ENCODE results near the gene CNTN6. TPM values are rescaled to one million over a fixed set of nuclear protein-coding genes. Genes with fewer than 3 reads are reported as not detected.

The CNTN6 gene
- total and polyA plus RNA-seq, 2 experiments from 2014 or later = not detected

GRCh38 chr3:1288805-1289494 lies 196.1 kb downstream of the CNTN6 start (continued):
- no peak for TF ChIP-seq ZNF331 (CRISPR knock-in tag; IDR thresholded peaks at IDR 0.05; ENCODE audit: low read depth)

- Histone ChIP-seq H2AFZ (no peak overlapping the region), H3K9me2 (ENCODE audit: insufficient read depth) (peaks cover 8% of the 10 kb centered on the region; the same call in 1 of the 2 replicates), H3K4me3 (no peak overlapping the region), H3K36me3 (ENCODE audit: insufficient read depth) (no peaks in the 10 kb centered on the region), H3K4me2 (peak overlapping the region; percentile 50), H3K27ac (ENCODE audit: low read depth) (peak overlapping the region; percentile 55), H3K27me3 (ENCODE audit: insufficient read depth) (no peaks in the 10 kb centered on the region), H4K20me1 (replicated peaks; ENCODE audit: insufficient read depth) (no peaks in the 10 kb centered on the region), H3K4me1 (ENCODE audit: insufficient read depth) (peaks cover 41% of the 10 kb centered on the region), H3F3A (replicated peaks; ENCODE audit: low read depth) (no peaks in the 10 kb centered on the region), H3K79me2 (replicated peaks; ENCODE audit: insufficient read depth) (no peaks in the 10 kb centered on the region)
- TF ChIP-seq NANOG (IDR thresholded peaks at IDR 0.05; ENCODE audit: borderline replicate concordance) = peak; percentile 34; the same call in 1 of the 2 replicates
- TF ChIP-seq EZH2phosphoT487 (IDR thresholded peaks at IDR 0.05; ENCODE audit: unreplicated experiment) = no peak
- peaks cover 4% of the 10 kb centered on the region for H3K27me3 Mint-ChIP-seq (ENCODE audit: insufficient read depth, low read depth, poor library complexity)
- no peak for DNase-seq (ENCODE audit: low spot score)
- peaks cover 27% of the 10 kb centered on the region for H3K36me3 Mint-ChIP-seq (ENCODE audit: low read depth)
- no peak overlapping the region for H3K4me3 Mint-ChIP-seq
- ATAC-seq = no peak
- no peaks in the 10 kb centered on the region for H3K4me1 Mint-ChIP-seq
- no peak overlapping the region for H3K27ac Mint-ChIP-seq
- H3K9me3 Mint-ChIP-seq = peaks cover 95% of the 10 kb centered on the region
Observed at GRCh38 chr3:1292571-1293071, 199.8 kb downstream of the CNTN6 start.

GRCh38 chr3:1294586-1294985 lies 201.8 kb downstream of the CNTN6 start:
- Mint-ChIP-seq H3K9me3 (peaks cover 92% of the 10 kb centered on the region), H3K27me3 (ENCODE audit: insufficient read depth, low read depth, poor library complexity) (peaks cover 4% of the 10 kb centered on the region), H3K36me3 (ENCODE audit: low read depth) (peaks cover 23% of the 10 kb centered on the region), H3K4me3 (no peak overlapping the region), H3K4me1 (no peaks in the 10 kb centered on the region), H3K27ac (no peak overlapping the region)
- H3K27ac ChIP-seq (ENCODE audit: low read depth) = no peak overlapping the region
- no peaks in the 10 kb centered on the region for H3K27me3 ChIP-seq (ENCODE audit: insufficient read depth)
- peaks cover 48% of the 10 kb centered on the region for H3K4me1 ChIP-seq (ENCODE audit: insufficient read depth)
- H2AFZ ChIP-seq = no peak overlapping the region
- DNase-seq (ENCODE audit: low spot score) (no peak), ATAC-seq (no peak)
- peaks cover 3% of the 10 kb centered on the region; the same call in 1 of the 2 replicates for H3K9me2 ChIP-seq (ENCODE audit: insufficient read depth)
- H4K20me1 ChIP-seq (replicated peaks; ENCODE audit: insufficient read depth) = no peaks in the 10 kb centered on the region
- H3K4me2 ChIP-seq = no peak overlapping the region
- no peaks in the 10 kb centered on the region for H3F3A ChIP-seq (replicated peaks; ENCODE audit: low read depth)
- H3K4me3 ChIP-seq = no peak overlapping the region
- H3K36me3 ChIP-seq (ENCODE audit: insufficient read depth) = no peaks in the 10 kb centered on the region
- H3K79me2 ChIP-seq (replicated peaks; ENCODE audit: insufficient read depth) = no peaks in the 10 kb centered on the region
- TF ChIP-seq ZNF331 (CRISPR knock-in tag; IDR thresholded peaks at IDR 0.05; ENCODE audit: low read depth) = no peak
- TF ChIP-seq ETS1 (IDR thresholded peaks at IDR 0.05) = no peak

- Histone ChIP-seq H3K79me2 (replicated peaks; ENCODE audit: insufficient read depth) (no peaks in the 10 kb centered on the region), H3K4me1 (ENCODE audit: insufficient read depth) (no peaks in the 10 kb centered on the region), H3K4me2 (no peak overlapping the region), H3K36me3 (ENCODE audit: insufficient read depth) (no peaks in the 10 kb centered on the region), H3F3A (replicated peaks; ENCODE audit: low read depth) (no peaks in the 10 kb centered on the region), H2AFZ (no peak overlapping the region), H3K27me3 (ENCODE audit: insufficient read depth) (no peaks in the 10 kb centered on the region), H3K9me2 (ENCODE audit: insufficient read depth) (no peaks in the 10 kb centered on the region), H4K20me1 (replicated peaks; ENCODE audit: insufficient read depth) (no peaks in the 10 kb centered on the region), H3K27ac (ENCODE audit: low read depth) (no peak overlapping the region), H3K4me3 (no peak overlapping the region)
- Mint-ChIP-seq H3K27ac (no peak overlapping the region), H3K4me1 (no peaks in the 10 kb centered on the region), H3K27me3 (ENCODE audit: insufficient read depth, low read depth, poor library complexity) (no peaks in the 10 kb centered on the region), H3K9me3 (peaks cover 75% of the 10 kb centered on the region), H3K4me3 (no peak overlapping the region), H3K36me3 (ENCODE audit: low read depth) (peaks cover 2% of the 10 kb centered on the region; the same call in 2 of the 3 replicates)
- no peak for ATAC-seq
- DNase-seq (ENCODE audit: low spot score) = no peak
- TF ChIP-seq ZNF114 (CRISPR knock-in tag; IDR thresholded peaks at IDR 0.05) (no peak), STAT1 (IDR thresholded peaks at IDR 0.05; ENCODE audit: unreplicated experiment) (no peak), JUNB (IDR thresholded peaks at IDR 0.05; ENCODE audit: unreplicated experiment) (no peak), EZH2phosphoT487 (IDR thresholded peaks at IDR 0.05; ENCODE audit: unreplicated experiment) (no peak), REST (IDR thresholded peaks at IDR 0.05; ENCODE audit: unreplicated experiment) (no peak), CTCF (conservative IDR thresholded peaks at IDR 0.05; ENCODE audit: low read depth in 2 of 2) (no peak), ZNF331 (CRISPR knock-in tag; IDR thresholded peaks at IDR 0.05; ENCODE audit: low read depth) (no peak)
Observed at GRCh38 chr3:1318296-1319005, 225.6 kb downstream of the CNTN6 start.

Data from GM23338 (cell line).